ENCODE results near the gene TSC22D2. TPM values are rescaled to one million over a fixed set of nuclear protein-coding genes. Genes with fewer than 3 reads are reported as not detected.

The TSC22D2 gene
- polyA plus RNA-seq, 1 donor from 2014 or later, result 15.3 TPM

DNA sequence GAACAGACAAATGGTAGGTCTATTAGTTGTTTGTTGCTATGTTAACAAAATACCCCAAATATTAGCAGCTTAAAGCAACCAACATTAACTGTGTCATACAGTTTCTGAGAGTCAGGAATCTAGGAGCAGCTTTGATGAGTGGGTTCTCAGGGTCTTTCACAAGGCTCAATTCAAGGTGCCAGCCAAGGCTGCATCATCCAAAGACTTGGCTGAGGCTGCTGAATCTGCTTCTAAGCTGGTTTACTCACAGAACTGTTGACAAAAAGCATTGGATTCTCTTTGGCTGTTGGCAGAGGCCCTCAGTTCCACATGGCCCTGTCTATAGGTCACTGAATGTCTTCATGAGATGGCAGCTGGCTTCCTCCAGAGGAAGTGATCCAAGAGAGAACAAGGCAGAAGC is 40.3 kb upstream of the TSC22D2 start:
- no peaks in the 10 kb centered on the region for H3F3A ChIP-seq (ENCODE audit: insufficient read depth, low read length, poor library complexity, severe bottlenecking)
- no peaks in the 10 kb centered on the region for H3K79me2 ChIP-seq (replicated peaks; ENCODE audit: insufficient read depth, low read length)
- no peaks in the 10 kb centered on the region for H3K36me3 ChIP-seq (ENCODE audit: insufficient read depth, low read length)
- no peaks in the 10 kb centered on the region for H3K9me2 ChIP-seq (ENCODE audit: insufficient read depth, low read length)
- H3K27ac ChIP-seq (ENCODE audit: low read length), result no peak overlapping the region
- no peak overlapping the region for H3K9ac ChIP-seq (ENCODE audit: low read length)
- TF ChIP-seq, protein P1, sequence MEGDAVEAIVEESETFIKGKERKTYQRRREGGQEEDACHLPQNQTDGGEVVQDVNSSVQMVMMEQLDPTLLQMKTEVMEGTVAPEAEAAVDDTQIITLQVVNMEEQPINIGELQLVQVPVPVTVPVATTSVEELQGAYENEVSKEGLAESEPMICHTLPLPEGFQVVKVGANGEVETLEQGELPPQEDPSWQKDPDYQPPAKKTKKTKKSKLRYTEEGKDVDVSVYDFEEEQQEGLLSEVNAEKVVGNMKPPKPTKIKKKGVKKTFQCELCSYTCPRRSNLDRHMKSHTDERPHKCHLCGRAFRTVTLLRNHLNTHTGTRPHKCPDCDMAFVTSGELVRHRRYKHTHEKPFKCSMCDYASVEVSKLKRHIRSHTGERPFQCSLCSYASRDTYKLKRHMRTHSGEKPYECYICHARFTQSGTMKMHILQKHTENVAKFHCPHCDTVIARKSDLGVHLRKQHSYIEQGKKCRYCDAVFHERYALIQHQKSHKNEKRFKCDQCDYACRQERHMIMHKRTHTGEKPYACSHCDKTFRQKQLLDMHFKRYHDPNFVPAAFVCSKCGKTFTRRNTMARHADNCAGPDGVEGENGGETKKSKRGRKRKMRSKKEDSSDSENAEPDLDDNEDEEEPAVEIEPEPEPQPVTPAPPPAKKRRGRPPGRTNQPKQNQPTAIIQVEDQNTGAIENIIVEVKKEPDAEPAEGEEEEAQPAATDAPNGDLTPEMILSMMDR (IDR thresholded peaks at IDR 0.05; ENCODE audit: poor library complexity, severe bottlenecking), result no peak
- TF ChIP-seq EZH2 (IDR thresholded peaks at IDR 0.05; ENCODE audit: borderline replicate concordance, insufficient read depth, low read length, poor library complexity, severe bottlenecking) (no peak), POLR2AphosphoS5 (IDR thresholded peaks at IDR 0.05) (no peak), EP300 (conservative IDR thresholded peaks at IDR 0.05; ENCODE audit: poor library complexity, severe bottlenecking) (no peak), RAD21 (conservative IDR thresholded peaks at IDR 0.05) (no peak), TAF1 (IDR thresholded peaks at IDR 0.05; ENCODE audit: low read depth) (no peak), SMC3 (conservative IDR thresholded peaks at IDR 0.05; ENCODE audit: poor library complexity) (no peak), MXI1 (conservative IDR thresholded peaks at IDR 0.05; ENCODE audit: poor library complexity, severe bottlenecking) (no peak)
- TF ChIP-seq, protein P2, sequence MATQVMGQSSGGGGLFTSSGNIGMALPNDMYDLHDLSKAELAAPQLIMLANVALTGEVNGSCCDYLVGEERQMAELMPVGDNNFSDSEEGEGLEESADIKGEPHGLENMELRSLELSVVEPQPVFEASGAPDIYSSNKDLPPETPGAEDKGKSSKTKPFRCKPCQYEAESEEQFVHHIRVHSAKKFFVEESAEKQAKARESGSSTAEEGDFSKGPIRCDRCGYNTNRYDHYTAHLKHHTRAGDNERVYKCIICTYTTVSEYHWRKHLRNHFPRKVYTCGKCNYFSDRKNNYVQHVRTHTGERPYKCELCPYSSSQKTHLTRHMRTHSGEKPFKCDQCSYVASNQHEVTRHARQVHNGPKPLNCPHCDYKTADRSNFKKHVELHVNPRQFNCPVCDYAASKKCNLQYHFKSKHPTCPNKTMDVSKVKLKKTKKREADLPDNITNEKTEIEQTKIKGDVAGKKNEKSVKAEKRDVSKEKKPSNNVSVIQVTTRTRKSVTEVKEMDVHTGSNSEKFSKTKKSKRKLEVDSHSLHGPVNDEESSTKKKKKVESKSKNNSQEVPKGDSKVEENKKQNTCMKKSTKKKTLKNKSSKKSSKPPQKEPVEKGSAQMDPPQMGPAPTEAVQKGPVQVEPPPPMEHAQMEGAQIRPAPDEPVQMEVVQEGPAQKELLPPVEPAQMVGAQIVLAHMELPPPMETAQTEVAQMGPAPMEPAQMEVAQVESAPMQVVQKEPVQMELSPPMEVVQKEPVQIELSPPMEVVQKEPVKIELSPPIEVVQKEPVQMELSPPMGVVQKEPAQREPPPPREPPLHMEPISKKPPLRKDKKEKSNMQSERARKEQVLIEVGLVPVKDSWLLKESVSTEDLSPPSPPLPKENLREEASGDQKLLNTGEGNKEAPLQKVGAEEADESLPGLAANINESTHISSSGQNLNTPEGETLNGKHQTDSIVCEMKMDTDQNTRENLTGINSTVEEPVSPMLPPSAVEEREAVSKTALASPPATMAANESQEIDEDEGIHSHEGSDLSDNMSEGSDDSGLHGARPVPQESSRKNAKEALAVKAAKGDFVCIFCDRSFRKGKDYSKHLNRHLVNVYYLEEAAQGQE (IDR thresholded peaks at IDR 0.05; ENCODE audit: borderline replicate concordance), result no peak
- H4K20me1 ChIP-seq (ENCODE audit: insufficient read depth), result no peaks in the 10 kb centered on the region
- H2AFZ ChIP-seq (ENCODE audit: low read depth, low read length), result no peak overlapping the region
- no peak overlapping the region for H3K4me3 ChIP-seq (ENCODE audit: low read length)
- no peak overlapping the region for H3K4me2 ChIP-seq (ENCODE audit: low read length)
- H3K9me3 ChIP-seq (ENCODE audit: low read length), result no peaks in the 10 kb centered on the region
- no peaks in the 10 kb centered on the region for H3K27me3 ChIP-seq (ENCODE audit: insufficient read depth, low read depth, low read length)

DNA sequence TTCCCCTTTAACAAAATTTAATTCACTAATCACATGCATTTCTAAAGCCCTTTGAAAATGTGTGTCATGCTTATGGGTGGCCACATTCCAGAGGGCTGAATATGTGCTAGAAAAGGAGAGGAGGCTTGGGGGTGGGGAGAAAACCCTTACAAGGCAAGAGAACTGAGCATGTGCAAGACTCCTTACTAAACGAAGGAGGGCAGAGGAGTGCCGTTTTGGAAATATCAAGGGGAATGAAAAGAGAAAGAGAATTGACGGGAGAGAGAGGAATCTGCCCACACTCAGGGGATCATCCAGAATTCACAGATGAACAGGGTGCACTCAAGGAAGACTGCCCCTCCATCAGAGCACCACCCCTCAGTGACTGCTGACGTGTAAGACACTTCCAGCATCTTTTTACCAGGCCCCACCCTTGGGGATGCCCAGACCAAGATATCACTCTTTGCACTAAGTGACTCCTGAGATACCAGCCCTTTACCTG is 37.9 kb upstream of the TSC22D2 start:
- no peaks in the 10 kb centered on the region for H3F3A ChIP-seq (ENCODE audit: insufficient read depth, low read length, poor library complexity, severe bottlenecking)
- H3K79me2 ChIP-seq (replicated peaks; ENCODE audit: insufficient read depth, low read length), result no peaks in the 10 kb centered on the region
- no peaks in the 10 kb centered on the region for H3K36me3 ChIP-seq (ENCODE audit: insufficient read depth, low read length)
- H4K20me1 ChIP-seq (ENCODE audit: insufficient read depth), result no peaks in the 10 kb centered on the region
- H3K4me2 ChIP-seq (ENCODE audit: low read length), result no peak overlapping the region
- no peaks in the 10 kb centered on the region for H3K9me2 ChIP-seq (ENCODE audit: insufficient read depth, low read length)
- H3K4me3 ChIP-seq (ENCODE audit: low read length), result no peak overlapping the region
- no peaks in the 10 kb centered on the region for H3K9me3 ChIP-seq (ENCODE audit: low read length)
- no peak overlapping the region for H2AFZ ChIP-seq (ENCODE audit: low read depth, low read length)
- H3K27me3 ChIP-seq (ENCODE audit: insufficient read depth, low read depth, low read length), result no peaks in the 10 kb centered on the region
- H3K27ac ChIP-seq (ENCODE audit: low read length), result no peak overlapping the region
- H3K9ac ChIP-seq (ENCODE audit: low read length), result no peak overlapping the region
- no peak for TF ChIP-seq EZH2 (IDR thresholded peaks at IDR 0.05; ENCODE audit: borderline replicate concordance, insufficient read depth, low read length, poor library complexity, severe bottlenecking)
- no peak for TF ChIP-seq RAD21 (conservative IDR thresholded peaks at IDR 0.05)
- TF ChIP-seq, protein P2 (IDR thresholded peaks at IDR 0.05; ENCODE audit: borderline replicate concordance), result no peak
- TF ChIP-seq POLR2AphosphoS5 (IDR thresholded peaks at IDR 0.05), result no peak
- TF ChIP-seq MXI1 (conservative IDR thresholded peaks at IDR 0.05; ENCODE audit: poor library complexity, severe bottlenecking), result no peak
- no peak for TF ChIP-seq SMC3 (conservative IDR thresholded peaks at IDR 0.05; ENCODE audit: poor library complexity)
- TF ChIP-seq TAF1 (IDR thresholded peaks at IDR 0.05; ENCODE audit: low read depth), result no peak
- TF ChIP-seq, protein P1 (IDR thresholded peaks at IDR 0.05; ENCODE audit: poor library complexity, severe bottlenecking), result no peak
- no peak for TF ChIP-seq EP300 (conservative IDR thresholded peaks at IDR 0.05; ENCODE audit: poor library complexity, severe bottlenecking)
